Measurements from ENCODE around the gene ALDH2. TPM values are rescaled to one million over a fixed set of nuclear protein-coding genes. Genes with fewer than 3 reads are reported as not detected.

The ALDH2 gene
- total RNA-seq (2021; fragmentation: NEBNext Ultra II Directional; extraction: Animal tissue kit (Norgen Biotek cat#: 25700)) (40.4 and 43.8 TPM in 2 replicates), polyA plus RNA-seq (2011; rRNA removed) (25.4 and 31.3 TPM in 2 replicates), polyA minus RNA-seq (2011; rRNA and poly(A)+ RNA removed) (25.8 and 36.1 TPM in 2 replicates)
- polyA plus RNA-seq (2011; cell fraction: cytosol; rRNA removed) = 37.7 TPM
- polyA plus RNA-seq (2011; cell fraction: nucleus; rRNA removed) = 41.1 TPM
- polyA plus RNA-seq (2012, experiment 1 of 2) = 46.3 to 57.1 TPM (median 49.9 TPM) in 4 replicates
- polyA plus RNA-seq (2012, experiment 2 of 2) = 26.2 TPM
- polyA plus RNA-seq (2013, experiment 1 of 2) = 11.5 TPM
- 11.0 TPM for polyA plus RNA-seq (2013, experiment 2 of 2)
- polyA minus RNA-seq (2011; cell fraction: cytosol; rRNA and poly(A)+ RNA removed) = 28.1 TPM
- 13.7 TPM for polyA minus RNA-seq (2011; cell fraction: nucleus; rRNA and poly(A)+ RNA removed)
- long read RNA-seq, experiment 1, full-length matches to known transcripts = 22 of 52 reads
- long read RNA-seq, experiment 1, partial matches to known transcripts = 26 of 52 reads
- long read RNA-seq, experiment 1, other reads (novel, unspliced or antisense) = 4 of 52 reads
- long read RNA-seq, experiment 2, partial matches to known transcripts = 7 of 8 reads
- long read RNA-seq, experiment 2, other reads (novel, unspliced or antisense) = 1 of 8 reads

GRCh38 chr12:111766608-111767361 lies at the start of gene ALDH2:
Gene ALDH2 (plus strand): TSS chr12:111766933. CDS start chr12:111766983, 50 bp downstream.
- H3K9me3 ChIP-seq (ENCODE audit: insufficient read depth in 2 of 2, low read depth in 1 of 2, low read length in 1 of 2) = peaks cover 0 to 4% of the 10 kb centered on the region in 2 experiments; a peak in 2 of 4 replicates
- H3K23ac ChIP-seq (ENCODE audit: insufficient read length) = no peak within 1 kb of the TSS
- 0 out of 2 replicates have a peak within 1 kb of the TSS, but pooled peaks have one; percentile 61 for H2BK20ac ChIP-seq (ENCODE audit: low read length)
- no peak within 1 kb of the TSS for H3K14ac ChIP-seq (ENCODE audit: insufficient read length)
- H2BK120ac ChIP-seq (replicated peaks; ENCODE audit: low read depth, low read length) = no peak within 1 kb of the TSS
- H3K23me2 ChIP-seq (ENCODE audit: low read depth, low read length) = peaks cover 9% of the 10 kb centered on the region
- H3K79me2 ChIP-seq (ENCODE audit: control insufficient read depth in 1 of 2, insufficient read depth in 2 of 2, low read length in 2 of 2) = peaks cover 0 to 17% of the 10 kb centered on the region in 2 experiments; a peak in 1 of 4 replicates
- H2BK5ac ChIP-seq (ENCODE audit: low read depth, low read length) = peak within 1 kb of the TSS; percentile 88
- POLR2A ChIA-PET (ENCODE audit: partially characterized antibody) = interaction anchor here (0.6 to 3.4 kb wide), 16 partner anchors 9 to 615 kb away, joined by 3 to 21 read pairs (median 5); partner anchors contain the start of genes ACAD10, BRAP and MAPKAPK5
- peak within 1 kb of the TSS; percentile 24 for H3K56ac ChIP-seq (replicated peaks; ENCODE audit: insufficient read length, low read depth, low read length)
- DNase-seq (ENCODE audit: low read depth in 1 of 2, low spot score in 2 of 2) (peak; percentile 50 to 88), FAIRE-seq (no peak)
- H2BK15ac ChIP-seq (ENCODE audit: low read length) = peak within 1 kb of the TSS; percentile 99; the same call in 1 of the 2 replicates
- peak within 1 kb of the TSS; percentile 96 for H2AK5ac ChIP-seq (ENCODE audit: low read depth, low read length)
- H3K27ac ChIP-seq (ENCODE audit: low read depth, low read length) = peak within 1 kb of the TSS; percentile 47; the same call in 1 of the 2 replicates
- H3K27me3 ChIP-seq (replicated peaks in 1 of 4; ENCODE audit: control insufficient read depth in 3 of 4, extremely low read depth in 1 of 4, insufficient read depth in 3 of 4, low read length in 3 of 4) = peaks cover 0 to 5% (median 0%) of the 10 kb centered on the region in 4 experiments; a peak in 3 of 7 replicates
- peak within 1 kb of the TSS; percentile 82 to 98 for H3K4me2 ChIP-seq (ENCODE audit: insufficient read depth in 1 of 2, low read depth in 2 of 2, low read length in 2 of 2)
- peak within 1 kb of the TSS; percentile 98 for H3K4ac ChIP-seq (replicated peaks; ENCODE audit: insufficient read length, low read depth, low read length)
- H4K20me1 ChIP-seq (replicated peaks in 1 of 2; ENCODE audit: control insufficient read depth in 1 of 2, insufficient read depth in 2 of 2, low read length in 2 of 2) = no peaks in the 10 kb centered on the region
- H3K18ac ChIP-seq (ENCODE audit: extremely low read depth, low read length) = peak within 1 kb of the TSS; percentile 99
- peak within 1 kb of the TSS; percentile 96 for H4K91ac ChIP-seq (replicated peaks; ENCODE audit: insufficient read length, low read length)
- H3K36me3 ChIP-seq (ENCODE audit: control insufficient read depth in 2 of 4, insufficient read depth in 4 of 4, low read length in 3 of 4) = no peaks in the 10 kb centered on the region
- H2AFZ ChIP-seq (ENCODE audit: low read length) = peak within 1 kb of the TSS; percentile 43; the same call in 1 of the 2 replicates
- 0 out of 2 replicates have a peak, but pooled peaks cover 2% of the 10 kb centered on the region for H3K79me1 ChIP-seq (ENCODE audit: low read depth, low read length)
- CTCF ChIA-PET (ENCODE audit: partially characterized antibody) = interaction anchor here (1.1 to 2.9 kb wide), 4 partner anchors 13 to 118 kb away, joined by 3 to 12 read pairs (median 4); no protein-coding TSS in a partner anchor
- peak within 1 kb of the TSS; percentile 51 for H4K5ac ChIP-seq (ENCODE audit: insufficient read length, low read depth, low read length)
- peaks cover 0 to 11% (median 3%) of the 10 kb centered on the region in 4 experiments; a peak in 4 of 7 replicates for H3K4me1 ChIP-seq (replicated peaks in 1 of 4; ENCODE audit: control insufficient read depth in 3 of 4, insufficient read depth in 4 of 4, low read length in 3 of 4)
- H4K8ac ChIP-seq (ENCODE audit: extremely low read depth, insufficient read depth, low read length) = peak within 1 kb of the TSS; percentile 81
- H3K9ac ChIP-seq (replicated peaks in 1 of 4; ENCODE audit: extremely low read depth in 1 of 4, low read depth in 3 of 4, low read length in 3 of 4) = peak within 1 kb of the TSS; percentile 59 to 72 (median 66)
- WGBS, 2 experiments (ENCODE audit: extremely low coverage in 1 of 2, insufficient coverage in 1 of 2, insufficient read length in 1 of 2, insufficient replicate concordance in 2 of 2, low coverage in 1 of 2, low lambda C conversion rate in 2 of 2, missing lambda C conversion rate in 1 of 2) = 2% methylated on average over 44 of the region's 73 CpGs; no CpG with 5 or more reads in 1 of the 2 experiments
- peak within 1 kb of the TSS; percentile 62 to 85 (median 70) for H3K4me3 ChIP-seq (ENCODE audit: extremely low read depth in 1 of 4, insufficient read depth in 2 of 4, low read depth in 3 of 4, low read length in 4 of 4)
- H2BK12ac ChIP-seq (ENCODE audit: low read depth, low read length) = peak within 1 kb of the TSS; percentile 100
- TF ChIP-seq BCL11A (IDR thresholded peaks at IDR 0.05; ENCODE audit: low read depth in 2 of 2, low read length in 2 of 2) (no peak), CEBPB (IDR thresholded peaks at IDR 0.05; ENCODE audit: low read depth, low read length) (peak; percentile 51; the same call in 1 of the 2 replicates), JUN (IDR thresholded peaks at IDR 0.05; ENCODE audit: low read depth, low read length) (no peak), EZH2 (IDR thresholded peaks at IDR 0.05; ENCODE audit: low read depth, low read length, severe bottlenecking) (no peak), TAF1 (IDR thresholded peaks at IDR 0.05; ENCODE audit: low read depth, low read length) (peak; percentile 76), CREB1 (IDR thresholded peaks at IDR 0.05) (no peak), CBX8 (IDR thresholded peaks at IDR 0.05; ENCODE audit: borderline replicate concordance, low read depth, low read length) (no peak), HDAC6 (IDR thresholded peaks at IDR 0.05; ENCODE audit: low read depth, low read length) (no peak), MAFK (IDR thresholded peaks at IDR 0.05; ENCODE audit: low read depth, low read length) (no peak)
